GM18505 (cell line): ENCODE data around the gene CDKN2B.

Source experiments
- ATAC-seq: cut with Tn5 transposase; IDR thresholded peaks from one replicate; pipeline ENCODE4 v1.9.1; 2021; ENCODE audit not compliant: unreplicated experiment
- POLR2A ChIP-seq: IDR thresholded peaks from 4 replicates; pipeline ENCODE4 v1.6.1; 2011; ENCODE audit warnings: borderline replicate concordance; ENCODE audit not compliant: insufficient read depth, insufficient read length; ENCODE audit errors: extremely low read depth

CDKN2B gene

DNA sequence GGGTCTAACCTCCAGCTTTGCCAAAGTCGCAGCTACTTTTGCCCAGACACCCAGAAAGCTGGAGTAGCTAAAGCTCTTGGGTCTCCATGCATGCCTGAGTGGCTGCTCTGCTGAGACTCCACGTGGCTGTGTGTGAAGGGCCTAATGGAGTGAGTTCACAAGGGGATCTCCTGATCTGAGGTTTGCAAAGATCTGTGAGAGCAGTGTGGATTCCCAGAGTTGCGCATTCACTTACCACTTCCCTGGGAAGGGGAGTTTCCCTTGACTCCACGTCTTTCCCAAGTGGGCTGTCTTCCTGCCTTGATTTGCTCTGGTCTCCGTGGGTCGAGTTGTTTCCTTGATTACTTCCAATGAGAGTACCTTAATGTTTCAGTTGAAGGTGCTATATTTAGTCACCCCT, 17.6 kb upstream of the CDKN2B start:
- no peak for TF ChIP-seq POLR2A
- no peak for ATAC-seq

DNA sequence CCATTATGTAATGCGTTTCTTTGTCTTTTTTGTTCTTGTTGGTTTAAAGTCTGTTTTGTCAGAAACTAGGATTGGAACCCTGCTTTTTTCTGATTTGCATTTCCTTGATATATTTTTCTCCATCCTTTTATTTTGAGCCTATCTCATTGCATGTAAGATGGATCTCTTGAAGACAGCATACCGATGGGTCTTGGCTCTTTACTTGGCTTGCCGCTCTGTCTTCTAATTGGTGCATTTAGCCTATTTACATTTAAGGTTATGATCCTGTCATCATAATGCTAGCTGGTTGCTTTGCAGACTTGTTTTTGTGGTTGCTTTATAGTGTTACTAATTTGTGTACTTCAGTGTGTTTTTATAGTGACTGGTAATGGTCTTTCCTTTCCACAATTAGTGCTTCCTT, 13.3 kb upstream of the CDKN2B start:
- no peak for TF ChIP-seq POLR2A

DNA sequence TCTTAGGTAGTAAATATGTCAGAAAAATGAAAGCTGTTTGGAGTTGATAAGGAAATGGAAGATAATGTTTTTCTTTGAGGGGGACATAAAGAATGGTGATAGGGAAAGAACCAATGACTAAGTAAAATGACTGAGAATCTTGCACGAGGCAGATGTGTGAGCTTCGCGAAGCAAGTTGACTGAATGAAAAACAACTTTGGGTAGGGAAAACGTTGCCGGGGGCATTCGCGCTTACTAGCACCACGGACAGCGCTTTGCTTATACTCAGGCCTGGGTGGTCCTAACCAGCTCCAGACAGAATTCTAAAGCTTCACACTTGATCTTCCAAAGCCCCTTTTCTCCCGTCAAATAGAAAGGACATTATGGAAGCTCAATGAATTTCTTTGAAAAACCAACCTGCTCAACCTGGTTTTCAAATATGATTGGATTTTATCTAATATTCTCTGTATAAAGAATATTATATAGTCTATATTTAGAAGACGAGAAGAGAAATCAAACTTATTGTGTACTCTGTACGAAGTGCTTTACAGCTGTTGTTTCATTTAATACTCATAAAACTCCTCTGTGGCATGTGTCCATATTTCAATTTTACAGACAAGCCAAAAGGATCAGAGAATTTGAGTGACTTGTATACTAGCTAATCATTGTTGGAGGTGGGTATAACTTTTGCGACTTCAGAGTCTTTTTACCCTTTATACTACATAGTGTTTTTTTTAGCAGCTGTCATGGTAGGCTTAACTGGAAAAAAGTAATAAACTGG, 1.9 kb upstream of the CDKN2B start:
- no peak for ATAC-seq
- TF ChIP-seq POLR2A, result no peak

More for the DNA sequence above, 13.3 kb upstream of the CDKN2B start:
- no peak for ATAC-seq

DNA sequence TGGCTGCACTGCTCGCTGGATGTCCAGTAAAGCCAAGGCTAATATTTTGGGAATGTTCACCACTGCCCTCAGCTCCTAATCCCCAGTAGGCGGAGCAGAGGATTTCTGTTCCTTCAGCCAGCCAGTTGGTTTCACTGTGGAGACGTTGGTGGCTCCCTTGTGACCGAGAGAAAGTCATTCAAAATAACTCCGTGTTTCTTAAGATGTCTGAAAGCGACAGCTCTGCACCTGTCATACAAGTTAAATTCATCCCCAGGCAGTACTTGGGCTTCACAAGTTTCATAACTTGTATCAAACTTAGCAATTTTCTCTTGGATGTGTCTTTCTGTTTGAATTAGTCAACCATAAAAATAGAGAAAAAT, 382 bp upstream of the CDKN2B start:
- ATAC-seq, result peak; percentile 25
- TF ChIP-seq POLR2A, result no peak

DNA sequence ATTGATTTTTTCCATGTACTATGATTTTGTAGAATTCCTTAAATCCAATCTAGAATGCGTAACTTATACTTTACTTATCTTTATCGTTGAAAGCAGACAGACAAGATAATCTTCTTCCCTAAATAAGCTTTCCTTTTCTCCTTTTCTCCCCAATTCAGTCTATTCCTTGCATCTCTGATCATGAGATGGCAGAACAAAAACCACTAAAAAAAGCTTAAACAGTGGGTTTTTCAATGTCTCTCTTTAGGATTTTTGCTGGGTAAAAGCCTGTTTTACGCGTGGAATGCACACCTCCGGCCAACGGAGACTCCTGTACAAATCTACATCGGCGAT, 755 bp downstream of the CDKN2B start:
- no peak for TF ChIP-seq POLR2A
- no peak for ATAC-seq

DNA sequence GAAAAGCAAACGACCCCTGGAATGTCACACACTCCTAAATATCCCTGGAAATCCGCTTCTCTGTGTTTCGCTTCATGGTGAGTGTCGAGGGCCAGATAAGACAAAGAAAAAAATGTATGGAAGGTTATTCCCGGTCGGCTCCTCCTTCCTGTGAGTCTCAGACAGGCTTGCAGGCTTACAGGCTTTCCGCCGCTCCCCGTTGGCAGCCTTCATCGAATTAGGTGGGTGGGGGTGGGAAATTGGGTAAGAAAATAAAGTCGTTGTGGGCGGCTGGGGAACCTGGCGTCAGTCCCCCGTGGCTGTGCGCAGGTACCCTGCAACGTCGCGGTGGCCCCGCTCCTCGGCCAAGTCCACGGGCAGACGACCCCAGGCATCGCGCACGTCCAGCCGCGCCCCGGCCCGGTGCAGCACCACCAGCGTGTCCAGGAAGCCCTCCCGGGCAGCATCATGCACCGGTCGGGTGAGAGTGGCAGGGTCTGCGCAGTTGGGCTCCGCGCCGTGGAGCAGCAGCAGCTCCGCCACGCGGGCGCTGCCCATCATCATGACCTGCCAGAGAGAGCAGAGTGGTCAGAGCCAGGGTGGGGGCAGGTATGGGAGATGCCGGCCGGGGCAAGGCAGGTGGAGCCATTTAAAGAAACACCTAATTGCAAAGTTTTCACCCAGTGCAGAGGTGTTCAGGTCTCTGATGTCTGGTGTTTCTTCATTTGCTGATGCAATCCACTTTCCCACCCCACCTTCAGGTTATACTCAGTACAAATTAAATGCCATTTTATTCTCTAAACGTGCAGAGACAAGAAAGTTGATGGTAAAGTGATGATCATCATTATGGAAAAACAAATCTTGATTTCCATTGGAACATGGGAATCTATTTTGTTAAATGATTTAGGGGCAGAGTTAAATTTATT, 3.2 kb downstream of the CDKN2B start:
- no peak for TF ChIP-seq POLR2A
- no peak for ATAC-seq

DNA sequence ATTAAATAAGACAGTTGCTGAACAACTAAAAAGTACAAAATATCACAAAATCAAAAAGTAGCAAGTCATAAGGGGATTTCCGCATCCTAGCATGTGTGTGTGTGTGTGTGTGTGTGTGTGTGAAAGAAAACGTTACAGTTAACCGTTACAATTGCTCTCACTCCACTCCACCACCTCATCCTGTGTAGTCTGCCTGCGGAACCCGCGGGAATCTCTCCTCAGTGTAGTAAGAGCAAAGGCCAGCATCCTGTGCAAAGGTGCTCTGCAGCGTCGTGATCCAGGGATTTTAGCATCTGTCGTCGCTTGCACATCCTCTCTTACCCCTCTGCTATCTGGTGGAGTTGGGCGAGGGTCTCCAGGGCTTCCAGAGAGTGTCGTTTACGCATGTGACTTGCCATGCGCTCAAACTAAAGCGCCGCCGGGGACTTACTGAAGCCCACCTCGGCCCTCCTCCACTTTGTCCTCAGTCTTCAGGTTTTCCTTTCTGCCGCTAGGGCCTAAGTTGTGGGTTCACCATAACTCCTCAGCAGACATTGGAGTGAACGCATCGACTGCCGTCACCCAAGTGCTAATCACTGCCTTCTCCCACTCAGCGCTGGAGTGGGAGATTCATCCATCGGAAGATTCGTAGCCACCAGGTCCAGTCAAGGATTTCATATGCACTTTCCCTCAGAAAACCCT, 3.9 kb downstream of the CDKN2B start:
- no peak for ATAC-seq
- no peak for TF ChIP-seq POLR2A

DNA sequence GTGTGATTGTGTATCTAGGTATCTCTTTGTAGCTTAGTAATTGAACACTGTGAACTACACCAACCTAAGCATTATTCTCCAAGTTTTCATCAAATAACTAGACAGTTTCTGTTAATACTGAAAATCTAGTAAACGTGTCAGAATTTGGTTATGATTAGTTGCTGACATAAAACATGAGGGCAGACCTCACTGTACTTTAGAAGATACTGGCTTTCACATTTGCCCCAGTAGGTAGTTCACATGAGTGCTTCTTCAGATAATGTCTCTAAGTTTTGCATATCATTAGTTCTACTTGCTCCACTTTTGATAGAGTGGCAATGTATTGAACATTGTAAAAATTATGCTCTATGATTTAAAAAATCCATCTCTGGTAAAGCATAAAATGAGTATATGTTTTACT, 7.1 kb downstream of the CDKN2B start:
- no peak for TF ChIP-seq POLR2A
- ATAC-seq, result no peak

DNA sequence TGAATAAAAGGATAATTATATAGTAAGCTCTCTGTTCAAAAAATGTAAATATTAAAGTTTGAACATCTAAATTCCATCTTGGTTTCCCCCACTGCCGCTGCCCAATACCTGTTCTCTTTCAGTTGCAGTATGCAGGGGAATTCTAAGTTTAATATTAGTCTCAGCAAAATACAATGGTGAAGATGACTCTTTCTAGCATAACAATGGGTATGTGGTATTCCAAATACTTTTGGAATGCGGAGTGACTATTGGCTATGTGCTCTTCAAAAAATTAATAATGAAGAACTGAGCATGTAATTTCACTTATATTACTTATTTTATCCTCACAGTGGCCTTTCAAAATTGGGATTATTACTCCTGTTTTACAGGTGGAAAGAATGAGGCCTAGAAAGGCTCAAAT, 11.1 kb downstream of the CDKN2B start:
- TF ChIP-seq POLR2A, result no peak
- ATAC-seq, result no peak

DNA sequence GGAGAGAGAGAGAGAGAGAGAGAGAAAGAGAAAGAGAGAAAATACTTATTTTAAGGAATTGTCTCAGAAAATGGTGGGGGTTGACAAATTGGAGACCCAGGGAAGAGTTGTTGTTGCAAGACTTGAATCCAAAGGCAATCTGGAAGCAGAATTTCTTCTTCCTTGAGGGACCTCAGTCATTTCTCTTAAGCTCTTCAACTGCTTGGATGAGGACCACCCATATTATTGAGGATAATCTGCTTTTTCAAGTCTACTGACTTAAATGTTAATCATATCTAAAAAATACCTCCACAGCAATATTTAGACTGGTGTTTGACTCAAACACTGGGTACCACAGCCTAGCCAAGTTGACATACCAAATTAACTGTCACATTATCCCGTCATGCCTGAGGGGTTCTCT, 11.6 kb downstream of the CDKN2B start:
- ATAC-seq, result no peak
- TF ChIP-seq POLR2A, result no peak

DNA sequence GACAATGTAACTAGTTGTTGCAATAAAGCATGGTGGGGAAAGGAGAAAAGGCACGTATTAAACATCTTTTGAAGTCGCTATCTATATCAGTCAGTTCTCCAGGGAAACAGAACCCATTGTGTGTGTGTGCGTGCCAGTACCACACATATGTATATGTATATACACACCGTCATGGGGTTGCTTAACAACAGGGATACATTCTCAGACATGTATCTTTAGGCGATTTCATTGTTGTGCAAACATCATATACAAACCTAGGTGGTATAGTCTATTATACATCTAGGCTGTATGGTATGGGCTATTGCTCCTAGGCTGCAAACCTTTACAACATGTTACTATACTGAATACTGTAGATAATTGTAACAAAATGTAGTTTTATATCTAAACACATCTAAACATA, 12.2 kb downstream of the CDKN2B start:
- TF ChIP-seq POLR2A, result no peak
- ATAC-seq, result no peak

DNA sequence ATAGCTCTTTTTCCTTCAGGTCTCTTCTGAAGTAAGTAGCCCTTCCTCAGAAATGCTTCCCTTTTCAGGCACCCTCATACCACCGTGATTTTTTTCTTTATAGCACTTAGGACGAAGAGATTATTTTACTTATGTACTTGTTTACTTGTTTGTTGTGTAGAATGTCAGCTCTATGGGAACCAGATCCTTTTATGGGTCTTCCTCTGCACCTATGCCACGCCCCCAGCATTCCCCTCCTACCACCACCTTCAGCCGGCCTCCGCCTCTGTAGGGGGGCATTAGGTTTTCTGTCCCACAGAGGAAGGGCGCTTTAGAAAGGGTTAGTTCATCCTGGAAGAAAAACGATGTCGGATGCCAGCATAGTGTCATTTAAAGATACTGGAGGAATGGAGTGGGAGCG, 12.7 kb downstream of the CDKN2B start:
- no peak for ATAC-seq
- no peak for TF ChIP-seq POLR2A

DNA sequence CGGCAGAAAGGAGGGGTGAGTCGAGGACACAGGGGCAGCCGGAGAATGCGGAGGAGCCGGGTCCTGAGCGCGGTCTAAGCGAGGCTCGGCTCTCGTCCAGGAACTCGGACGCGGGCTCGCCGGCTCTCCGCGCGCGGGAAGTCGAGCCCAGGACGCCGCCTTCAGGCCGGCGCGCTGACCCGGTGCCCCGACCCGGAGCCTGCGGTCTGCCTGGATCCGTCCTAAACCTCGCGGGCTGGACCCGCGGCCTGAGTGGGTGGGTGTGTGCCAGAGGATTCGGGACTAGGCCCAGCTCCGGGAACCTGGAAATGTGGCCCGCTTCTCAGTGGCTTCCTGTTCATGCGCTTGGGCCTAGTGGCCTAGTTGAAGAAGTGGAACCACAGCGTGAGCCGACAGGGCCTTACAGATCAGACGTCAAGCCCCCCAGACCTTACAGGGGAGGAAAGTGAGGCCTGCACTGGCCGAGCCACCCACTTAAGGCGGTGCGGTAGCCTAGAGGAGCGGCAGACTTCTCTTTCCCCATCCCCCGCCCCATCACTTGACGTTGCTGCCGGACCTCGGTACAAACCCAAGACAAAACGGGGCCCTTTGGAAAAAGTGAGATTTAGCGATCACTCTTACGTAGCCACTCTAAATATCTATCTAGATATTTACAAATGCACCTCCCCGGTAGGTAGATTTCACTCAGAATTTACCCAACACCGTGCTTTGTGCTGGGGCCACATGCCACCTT, 13.3 kb downstream of the CDKN2B start:
- no peak for ATAC-seq
- TF ChIP-seq POLR2A, result no peak
